ENCODE data around the gene LIG3.
"Not testable (repeated sequence)": the region's sequence is repeated elsewhere in the genome, so short reads cannot be mapped to it uniquely, and the experiment has no call there.

LIG3 gene

GRCh38 chr17:35045458-35045979 is 65.2 kb downstream of the LIG3 start:
- not testable (repeated sequence) for DNase-seq

- DNase-seq = no peak
Measured at GRCh38 chr17:35046245-35046644, 65.9 kb downstream of the LIG3 start.

- DNase-seq = no peak
Measured at GRCh38 chr17:35046740-35047283, 66.5 kb downstream of the LIG3 start.

- DNase-seq = no peak
Measured at GRCh38 chr17:35048685-35049379, 68.5 kb downstream of the LIG3 start.

- no peak for DNase-seq
Measured at GRCh38 chr17:35050170-35050569, 69.9 kb downstream of the LIG3 start.

- DNase-seq = no peak
Measured at GRCh38 chr17:35051183-35051578, 70.9 kb downstream of the LIG3 start.

- DNase-seq = no peak
Measured at GRCh38 chr17:35051579-35052240, 71.4 kb downstream of the LIG3 start.

- no peak for DNase-seq
Measured at GRCh38 chr17:35052241-35052610, 71.9 kb downstream of the LIG3 start.

GRCh38 chr17:35052780-35053179 is 72.5 kb downstream of the LIG3 start:
- DNase-seq = no peak

GRCh38 chr17:35053204-35053603 is 72.9 kb downstream of the LIG3 start:
- no peak for DNase-seq

- DNase-seq = no peak
Measured at GRCh38 chr17:35056013-35056412, 75.7 kb downstream of the LIG3 start.

- DNase-seq = no peak
Measured at GRCh38 chr17:35057332-35057915, 77.1 kb downstream of the LIG3 start.
